Gastrocnemius medialis (tissue), 4 donors: Measurements from ENCODE around the gene VARS1.

ENCODE experiments used
- CTCF ChIP-seq, 5 experiments: fragments of 450-650 bp in 3 of 5; fragments of 200-600 bp in 2 of 5; sonication (generic) in 2 of 5; IDR thresholded peaks in 4 of 5; conservative IDR thresholded peaks in 1 of 5; 1 replicate in 4 of 5; 2 replicates in 1 of 5; pipeline ENCODE4 v1.5.1; 2016 to 2019; ENCODE audit warnings: antibody characterized with exemption in 5 of 5, mild to moderate bottlenecking in 3 of 5, moderate library complexity in 3 of 5
- POLR2A ChIP-seq, 2 donors: fragments of 450-650 bp; IDR thresholded peaks; one replicate each; pipeline ENCODE4 v1.6.1; 2017; ENCODE audit warnings: antibody characterized with exemption in 2 of 2, mild to moderate bottlenecking in 2 of 2, moderate library complexity in 2 of 2

GRCh38 chr6:31794294-31794865 is 1.2 kb downstream of the VARS1 start:
- TF ChIP-seq POLR2A (IDR thresholded peaks at IDR 0.05) = no peak
- no peak for TF ChIP-seq CTCF (IDR thresholded peaks at IDR 0.05 in 4 of 5, conservative IDR thresholded peaks at IDR 0.05 in 1 of 5)
